Measurements from ENCODE around the gene TCN2. TPM values are rescaled to one million over a fixed set of nuclear protein-coding genes. Genes with fewer than 3 reads are reported as not detected.
"Not testable (repeated sequence)": the region's sequence is repeated elsewhere in the genome, so short reads cannot be mapped to it uniquely, and the experiment has no call there.

TCN2 gene
- total RNA-seq, 1 donor from 2014 or later: 2.7 TPM

DNA sequence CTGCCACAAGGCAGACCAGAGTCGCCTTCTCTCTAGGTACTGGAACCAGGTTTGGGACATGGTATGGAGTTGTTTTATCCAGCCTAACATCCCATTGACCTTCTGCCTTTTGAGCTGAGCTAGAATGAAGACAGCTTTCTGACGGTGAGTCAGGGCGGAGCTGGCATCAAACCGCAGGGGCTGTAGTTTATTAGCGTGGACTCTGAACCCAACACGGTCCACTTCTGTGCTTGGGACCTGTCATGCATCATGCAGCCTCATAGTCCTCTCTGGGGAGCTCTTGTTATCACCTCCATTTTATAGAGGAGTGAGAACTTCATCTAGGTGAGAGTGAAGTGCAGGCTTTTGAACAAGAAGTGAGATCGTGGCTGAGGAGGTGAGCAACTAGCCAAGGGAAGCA, 40.8 kb upstream of the TCN2 start:
- H3K27me3 Mint-ChIP-seq (ENCODE audit: low read depth, unreplicated experiment): peaks cover 36% of the 10 kb centered on the region
- H4K20me1 ChIP-seq (ENCODE audit: insufficient read depth, low read length): no peaks in the 10 kb centered on the region
- H3K4me1 Mint-ChIP-seq (ENCODE audit: low read depth, unreplicated experiment): no peaks in the 10 kb centered on the region
- no peak overlapping the region for H3K4me2 ChIP-seq (ENCODE audit: low read length)
- H3K9ac ChIP-seq (ENCODE audit: low read length): no peak overlapping the region
- no peaks in the 10 kb centered on the region for H3K79me2 ChIP-seq (ENCODE audit: insufficient read depth, low read length)
- TF ChIP-seq EZH2 (IDR thresholded peaks at IDR 0.05; ENCODE audit: insufficient read depth, low read length): no peak
- TF ChIP-seq, protein P1, sequence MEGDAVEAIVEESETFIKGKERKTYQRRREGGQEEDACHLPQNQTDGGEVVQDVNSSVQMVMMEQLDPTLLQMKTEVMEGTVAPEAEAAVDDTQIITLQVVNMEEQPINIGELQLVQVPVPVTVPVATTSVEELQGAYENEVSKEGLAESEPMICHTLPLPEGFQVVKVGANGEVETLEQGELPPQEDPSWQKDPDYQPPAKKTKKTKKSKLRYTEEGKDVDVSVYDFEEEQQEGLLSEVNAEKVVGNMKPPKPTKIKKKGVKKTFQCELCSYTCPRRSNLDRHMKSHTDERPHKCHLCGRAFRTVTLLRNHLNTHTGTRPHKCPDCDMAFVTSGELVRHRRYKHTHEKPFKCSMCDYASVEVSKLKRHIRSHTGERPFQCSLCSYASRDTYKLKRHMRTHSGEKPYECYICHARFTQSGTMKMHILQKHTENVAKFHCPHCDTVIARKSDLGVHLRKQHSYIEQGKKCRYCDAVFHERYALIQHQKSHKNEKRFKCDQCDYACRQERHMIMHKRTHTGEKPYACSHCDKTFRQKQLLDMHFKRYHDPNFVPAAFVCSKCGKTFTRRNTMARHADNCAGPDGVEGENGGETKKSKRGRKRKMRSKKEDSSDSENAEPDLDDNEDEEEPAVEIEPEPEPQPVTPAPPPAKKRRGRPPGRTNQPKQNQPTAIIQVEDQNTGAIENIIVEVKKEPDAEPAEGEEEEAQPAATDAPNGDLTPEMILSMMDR (IDR thresholded peaks at IDR 0.05; ENCODE audit: insufficient read depth, low read depth, low read length): no peak
- H3K27ac Mint-ChIP-seq (ENCODE audit: unreplicated experiment): no peak overlapping the region
- H3K36me3 Mint-ChIP-seq (ENCODE audit: low read depth, unreplicated experiment): peaks cover 2% of the 10 kb centered on the region
- no peak overlapping the region for H3K4me3 Mint-ChIP-seq (ENCODE audit: unreplicated experiment)
- H3K4me3 ChIP-seq (ENCODE audit: insufficient read depth, low read depth, low read length): no peak overlapping the region
- no peak for FAIRE-seq
- H3K4me1 ChIP-seq (ENCODE audit: insufficient read depth, low read length): peaks cover 6% of the 10 kb centered on the region
- no peaks in the 10 kb centered on the region for H3K9me3 Mint-ChIP-seq (ENCODE audit: unreplicated experiment)
- H3K9me3 ChIP-seq (ENCODE audit: insufficient read depth, low read depth, low read length): no peaks in the 10 kb centered on the region
- H2AFZ ChIP-seq (ENCODE audit: low read depth, low read length): no peak overlapping the region
- H3K27me3 ChIP-seq (ENCODE audit: insufficient read depth, low read length): peaks cover 11% of the 10 kb centered on the region
- no peak for DNase-seq (ENCODE audit: low read depth)
- no peak overlapping the region for H3K27ac ChIP-seq (ENCODE audit: low read depth, low read length)
- H3K36me3 ChIP-seq (ENCODE audit: insufficient read depth, low read length): no peaks in the 10 kb centered on the region

DNA sequence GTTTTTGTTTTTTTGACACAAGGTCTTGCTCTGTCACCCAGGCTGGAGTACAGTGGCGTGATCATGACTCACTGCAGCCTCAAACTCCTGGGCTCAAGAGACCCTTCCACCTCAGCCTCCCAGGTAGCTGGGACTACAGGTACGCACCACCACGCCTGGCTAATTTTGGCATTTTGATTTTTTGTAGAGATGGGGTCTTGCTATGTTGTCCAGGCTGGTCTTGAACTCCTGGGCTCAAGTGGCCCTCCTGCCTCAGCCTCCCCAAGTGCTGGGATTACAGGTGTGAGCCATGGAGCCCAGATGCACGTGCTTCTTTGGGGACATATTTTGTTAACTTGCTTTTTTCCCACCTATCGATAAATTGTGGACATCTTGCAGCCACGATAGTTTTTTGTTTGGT, 39.7 kb upstream of the TCN2 start:
- H3K27ac ChIP-seq (ENCODE audit: low read depth, low read length); DNase-seq (ENCODE audit: low read depth); H3K9me3 ChIP-seq (ENCODE audit: insufficient read depth, low read depth, low read length); H3K4me1 Mint-ChIP-seq (ENCODE audit: low read depth, unreplicated experiment); H2AFZ ChIP-seq (ENCODE audit: low read depth, low read length); H4K20me1 ChIP-seq (ENCODE audit: insufficient read depth, low read length); H3K4me1 ChIP-seq (ENCODE audit: insufficient read depth, low read length); H3K4me3 ChIP-seq (ENCODE audit: insufficient read depth, low read depth, low read length); FAIRE-seq; H3K27ac Mint-ChIP-seq (ENCODE audit: unreplicated experiment); H3K36me3 Mint-ChIP-seq (ENCODE audit: low read depth, unreplicated experiment); H3K9me3 Mint-ChIP-seq (ENCODE audit: unreplicated experiment); H3K4me2 ChIP-seq (ENCODE audit: low read length); H3K79me2 ChIP-seq (ENCODE audit: insufficient read depth, low read length); H3K9ac ChIP-seq (ENCODE audit: low read length); H3K36me3 ChIP-seq (ENCODE audit: insufficient read depth, low read length): not testable (repeated sequence)
- peaks cover 11% of the 10 kb centered on the region for H3K27me3 ChIP-seq (ENCODE audit: insufficient read depth, low read length)
- Mint-ChIP-seq H3K27me3 (ENCODE audit: low read depth, unreplicated experiment) (peaks cover 36% of the 10 kb centered on the region), H3K4me3 (ENCODE audit: unreplicated experiment) (peak overlapping the region; percentile 54)

DNA sequence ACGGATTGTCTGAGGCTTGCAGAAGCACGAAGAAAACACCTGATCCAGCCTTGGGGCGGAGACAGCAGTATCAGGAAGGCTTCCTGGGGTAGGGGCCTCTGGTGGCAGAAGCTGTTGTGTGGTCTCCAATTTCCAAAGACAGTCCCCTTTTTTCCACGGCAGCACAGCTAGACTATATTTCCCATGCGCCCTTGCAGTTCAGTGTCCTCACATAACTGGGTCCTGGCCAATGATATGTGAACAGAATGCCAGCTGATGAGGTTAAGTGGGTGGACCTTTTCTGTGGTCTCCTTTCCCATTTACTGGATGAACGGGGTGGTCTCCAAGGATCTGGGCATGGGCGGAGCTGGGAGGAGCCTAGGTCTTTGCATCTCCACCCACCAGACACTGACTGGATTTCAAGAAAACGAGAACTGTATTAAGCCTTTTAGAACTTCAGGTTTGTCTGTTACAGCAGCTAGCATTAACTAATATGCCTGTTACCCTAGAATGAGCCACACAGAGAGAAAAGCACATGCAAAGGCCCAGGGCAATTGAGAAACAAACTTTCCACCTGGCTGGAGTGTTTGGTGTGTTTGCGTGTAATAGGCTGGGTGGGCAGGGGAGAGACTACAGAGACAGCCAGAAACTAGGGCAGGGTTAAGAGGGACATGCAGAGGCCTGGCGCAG, 38.7 kb upstream of the TCN2 start:
- peaks cover 2% of the 10 kb centered on the region for H3K4me1 Mint-ChIP-seq (ENCODE audit: low read depth, unreplicated experiment)
- no peak overlapping the region for H3K27ac Mint-ChIP-seq (ENCODE audit: unreplicated experiment)
- no peak for FAIRE-seq
- no peak overlapping the region for H3K27ac ChIP-seq (ENCODE audit: low read depth, low read length)
- H3K4me1 ChIP-seq (ENCODE audit: insufficient read depth, low read length): no peaks in the 10 kb centered on the region
- no peak for TF ChIP-seq EZH2 (IDR thresholded peaks at IDR 0.05; ENCODE audit: insufficient read depth, low read length)
- TF ChIP-seq, protein P1 (IDR thresholded peaks at IDR 0.05; ENCODE audit: insufficient read depth, low read depth, low read length): no peak
- no peak overlapping the region for H3K4me3 ChIP-seq (ENCODE audit: insufficient read depth, low read depth, low read length)
- no peaks in the 10 kb centered on the region for H3K79me2 ChIP-seq (ENCODE audit: insufficient read depth, low read length)
- H3K9me3 ChIP-seq (ENCODE audit: insufficient read depth, low read depth, low read length): no peaks in the 10 kb centered on the region
- H2AFZ ChIP-seq (ENCODE audit: low read depth, low read length): no peak overlapping the region
- peaks cover 2% of the 10 kb centered on the region for H3K36me3 Mint-ChIP-seq (ENCODE audit: low read depth, unreplicated experiment)
- no peak overlapping the region for H3K4me2 ChIP-seq (ENCODE audit: low read length)
- no peak overlapping the region for H3K9ac ChIP-seq (ENCODE audit: low read length)
- H3K4me3 Mint-ChIP-seq (ENCODE audit: unreplicated experiment): no peak overlapping the region
- no peaks in the 10 kb centered on the region for H3K36me3 ChIP-seq (ENCODE audit: insufficient read depth, low read length)
- DNase-seq (ENCODE audit: low read depth): no peak
- peaks cover 36% of the 10 kb centered on the region for H3K27me3 Mint-ChIP-seq (ENCODE audit: low read depth, unreplicated experiment)
- H3K27me3 ChIP-seq (ENCODE audit: insufficient read depth, low read length): peaks cover 11% of the 10 kb centered on the region
- peaks cover 2% of the 10 kb centered on the region for H4K20me1 ChIP-seq (ENCODE audit: insufficient read depth, low read length)
- no peaks in the 10 kb centered on the region for H3K9me3 Mint-ChIP-seq (ENCODE audit: unreplicated experiment)
